Activated CD8-positive, alpha-beta memory T cell treated with anti-CD3 and anti-CD28 coated beads for 36 hours (primary cell): Measurements from ENCODE around the gene GSAP. TPM values are rescaled to one million over a fixed set of nuclear protein-coding genes. Genes with fewer than 3 reads are reported as not detected.
"Not testable (repeated sequence)": the region's sequence is repeated elsewhere in the genome, so short reads cannot be mapped to it uniquely, and the experiment has no call there.

Experiments used
- CTCF ChIA-PET: fragments of 350-600 bp; sonication (Branson Sonifier 250); formaldehyde crosslinking; loops from one replicate; lab custom pipeline; 2021; ENCODE audit warnings: antibody characterized with exemption; lab: Charles Lee
- POLR2A ChIA-PET: fragments of 350-600 bp; sonication (Branson Sonifier 250); formaldehyde crosslinking; loops from one replicate; lab custom pipeline; 2021; ENCODE audit warnings: antibody characterized with exemption; lab: Charles Lee
- total RNA-seq, 2 experiments: library from RNA; stranded (reverse); gene quantifications; one replicate each; pipeline ENCODE4 v1.2.3, GENCODE V29; 2021

The GSAP gene
- total RNA-seq = 1 to 10 TPM in 1 of 2 experiments, under 1 TPM in 1; 0.78 to 1.6 TPM

- ChIA-PET POLR2A (interaction anchor here (0.6 kb wide), 1 partner anchor 12 kb away, joined by 3 read pairs; no protein-coding TSS in a partner anchor), CTCF (no interaction called here)
Measured at GRCh38 chr7:77415823-77416620, at the start of gene GSAP. Gene GSAP (minus strand): TSS chr7:77416349. CDS start chr7:77416321, 28 bp downstream.

- POLR2A ChIA-PET = no interaction called here
Measured at GRCh38 chr7:77465256-77465655, 49.1 kb upstream of the GSAP start.

GRCh38 chr7:77464589-77464988 is 48.4 kb upstream of the GSAP start:
- CTCF ChIA-PET = no interaction called here

More at GRCh38 chr7:77465256-77465655, 49.1 kb upstream of the GSAP start:
- CTCF ChIA-PET = no interaction called here

GRCh38 chr7:77463632-77464031 is 47.5 kb upstream of the GSAP start:
- POLR2A ChIA-PET, CTCF ChIA-PET: not testable (repeated sequence)

More at GRCh38 chr7:77464589-77464988, 48.4 kb upstream of the GSAP start:
- POLR2A ChIA-PET = no interaction called here

GRCh38 chr7:77461842-77462241 is 45.7 kb upstream of the GSAP start:
- POLR2A ChIA-PET = no interaction called here

GRCh38 chr7:77461246-77461645 is 45.1 kb upstream of the GSAP start:
- ChIA-PET CTCF (interaction anchor here (0.7 kb wide), 1 partner anchor 160 kb away, joined by 4 read pairs; no protein-coding TSS in a partner anchor), POLR2A (no interaction called here)

More at GRCh38 chr7:77461842-77462241, 45.7 kb upstream of the GSAP start:
- CTCF ChIA-PET = interaction anchor here (0.7 to 1.4 kb wide), 2 partner anchors 8 to 161 kb away, joined by 4 to 5 read pairs; no protein-coding TSS in a partner anchor

GRCh38 chr7:77460057-77460486 is 43.9 kb upstream of the GSAP start:
- ChIA-PET CTCF (interaction anchor here (0.6 kb wide), 1 partner anchor 32 kb away, joined by 3 read pairs; no protein-coding TSS in a partner anchor), POLR2A (no interaction called here)

- POLR2A ChIA-PET = no interaction called here
- CTCF ChIA-PET = no interaction called here
Measured at GRCh38 chr7:77459311-77459726, 43.2 kb upstream of the GSAP start.

- POLR2A ChIA-PET = no interaction called here
- CTCF ChIA-PET = interaction anchor here (0.6 kb wide), 1 partner anchor 99 kb away, joined by 3 read pairs; no protein-coding TSS in a partner anchor
Measured at GRCh38 chr7:77458786-77459185, 42.6 kb upstream of the GSAP start.

GRCh38 chr7:77457779-77458178 is 41.6 kb upstream of the GSAP start:
- ChIA-PET CTCF (no interaction called here), POLR2A (no interaction called here)

GRCh38 chr7:77456696-77457095 is 40.5 kb upstream of the GSAP start:
- ChIA-PET CTCF (no interaction called here), POLR2A (no interaction called here)

GRCh38 chr7:77455321-77455720 is 39.2 kb upstream of the GSAP start:
- CTCF ChIA-PET = no interaction called here
- POLR2A ChIA-PET = no interaction called here

- ChIA-PET POLR2A (no interaction called here), CTCF (interaction anchor here (1.6 kb wide), 1 partner anchor 8 kb away, joined by 5 read pairs; no protein-coding TSS in a partner anchor)
Measured at GRCh38 chr7:77454802-77455201, 38.7 kb upstream of the GSAP start.

GRCh38 chr7:77453531-77453930 is 37.4 kb upstream of the GSAP start:
- CTCF ChIA-PET = interaction anchor here (1.6 kb wide), 1 partner anchor 9 kb away, joined by 5 read pairs; no protein-coding TSS in a partner anchor
- POLR2A ChIA-PET = interaction anchor here (0.6 kb wide), 1 partner anchor 1122 kb away, joined by 7 read pairs; no protein-coding TSS in a partner anchor

GRCh38 chr7:77451950-77452349 is 35.8 kb upstream of the GSAP start:
- POLR2A ChIA-PET, CTCF ChIA-PET: not testable (repeated sequence)

- ChIA-PET POLR2A (interaction anchor here (0.6 kb wide), 1 partner anchor 28 kb away, joined by 3 read pairs; no protein-coding TSS in a partner anchor), CTCF (no interaction called here)
Measured at GRCh38 chr7:77450613-77451012, 34.5 kb upstream of the GSAP start.

GRCh38 chr7:77450054-77450453 is 33.9 kb upstream of the GSAP start:
- ChIA-PET CTCF (no interaction called here), POLR2A (no interaction called here)

- CTCF ChIA-PET = no interaction called here
- POLR2A ChIA-PET = no interaction called here
Measured at GRCh38 chr7:77447616-77448015, 31.5 kb upstream of the GSAP start.

GRCh38 chr7:77444123-77444522 is 28.0 kb upstream of the GSAP start:
- POLR2A ChIA-PET = no interaction called here
- CTCF ChIA-PET = interaction anchor here (1.2 kb wide), 1 partner anchor 30 kb away, joined by 3 read pairs; no protein-coding TSS in a partner anchor

GRCh38 chr7:77443042-77443441 is 26.9 kb upstream of the GSAP start:
- CTCF ChIA-PET = interaction anchor here (1.2 kb wide), 1 partner anchor 29 kb away, joined by 3 read pairs; no protein-coding TSS in a partner anchor
- POLR2A ChIA-PET = no interaction called here
